GM21526 (cell line): ENCODE data around the gene TAC4.

Source experiments
- ATAC-seq: cut with Tn5 transposase; IDR thresholded peaks from one replicate; pipeline ENCODE4 v1.9.1; 2021; ENCODE audit warnings: moderate library complexity; ENCODE audit not compliant: unreplicated experiment, low FRiP score

The TAC4 gene

GRCh38 chr17:49819651-49820050 is 28.2 kb downstream of the TAC4 start:
- no peak for ATAC-seq

GRCh38 chr17:49819138-49819537 is 28.7 kb downstream of the TAC4 start:
- no peak for ATAC-seq

DNA sequence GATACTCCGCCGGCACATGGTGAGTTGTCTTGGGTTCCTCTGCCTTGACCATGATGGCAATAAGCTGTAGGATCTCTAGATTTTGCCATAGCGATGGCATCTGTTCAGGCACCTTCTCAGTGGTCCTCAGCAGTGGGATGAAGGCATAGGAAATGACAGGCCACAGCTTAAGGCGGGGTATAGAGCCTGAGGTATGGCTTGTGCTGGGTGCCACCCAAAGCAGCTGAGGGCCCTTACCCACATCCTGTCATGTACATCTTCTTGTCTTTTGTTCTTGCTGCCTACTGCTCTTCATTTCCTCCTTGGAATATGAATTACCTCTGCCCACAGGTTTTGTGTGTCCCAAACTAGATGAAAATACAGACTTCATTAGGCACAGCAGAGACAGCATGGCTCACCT is 29.9 kb downstream of the TAC4 start:
- ATAC-seq, result no peak

DNA sequence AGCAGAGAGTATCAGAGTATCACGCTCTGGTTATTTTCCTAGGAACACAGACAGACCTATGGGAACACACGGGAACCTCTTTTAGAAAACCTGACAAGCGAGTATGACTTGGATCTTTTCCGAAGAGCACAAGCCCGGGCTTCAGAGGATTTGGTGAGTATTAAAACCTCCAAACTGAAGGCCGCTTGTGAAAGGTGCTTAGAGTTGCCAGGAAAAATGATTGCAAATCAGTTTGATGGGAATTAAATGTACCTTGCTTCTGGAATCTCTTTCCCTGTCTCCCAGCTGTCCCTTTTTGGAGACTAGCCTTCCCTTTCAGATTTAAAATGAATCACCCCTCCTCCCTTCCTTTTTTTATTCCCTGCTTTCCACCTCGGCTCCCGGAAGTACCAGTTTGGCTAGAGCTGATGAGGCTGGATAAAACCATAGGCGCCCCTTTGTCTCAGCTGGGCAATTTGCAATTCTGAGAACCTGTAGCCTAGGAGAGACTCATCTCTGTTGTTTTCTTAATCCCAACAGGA is 32.0 kb downstream of the TAC4 start:
- ATAC-seq, result no peak

- ATAC-seq, result no peak
These were observed 32.9 kb downstream of the TAC4 start for GRCh38 chr17:49814781-49815529.

DNA sequence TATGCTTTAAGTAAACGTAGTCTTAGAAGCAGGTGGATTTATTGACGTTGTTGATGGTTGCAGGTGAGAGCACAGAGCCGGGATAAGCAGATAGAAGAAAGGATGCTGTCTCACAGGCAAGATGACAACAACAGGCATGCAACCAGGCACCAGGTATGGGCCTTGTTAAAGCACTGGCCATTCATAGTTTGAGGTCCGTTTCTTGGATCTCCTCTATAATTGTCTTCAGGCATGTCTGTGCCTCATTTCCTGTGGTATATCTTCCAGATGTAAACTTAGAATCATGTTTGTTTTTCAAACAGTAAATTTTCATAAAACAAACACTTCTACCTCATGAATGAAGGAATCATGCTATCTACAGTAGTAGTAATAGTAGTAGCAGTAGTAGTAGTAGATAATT is 38.8 kb downstream of the TAC4 start:
- no peak for ATAC-seq

GRCh38 chr17:49798738-49799137 is 49.1 kb downstream of the TAC4 start:
- ATAC-seq, result no peak

- no peak for ATAC-seq
These were observed 49.7 kb downstream of the TAC4 start for GRCh38 chr17:49798182-49798581.

DNA sequence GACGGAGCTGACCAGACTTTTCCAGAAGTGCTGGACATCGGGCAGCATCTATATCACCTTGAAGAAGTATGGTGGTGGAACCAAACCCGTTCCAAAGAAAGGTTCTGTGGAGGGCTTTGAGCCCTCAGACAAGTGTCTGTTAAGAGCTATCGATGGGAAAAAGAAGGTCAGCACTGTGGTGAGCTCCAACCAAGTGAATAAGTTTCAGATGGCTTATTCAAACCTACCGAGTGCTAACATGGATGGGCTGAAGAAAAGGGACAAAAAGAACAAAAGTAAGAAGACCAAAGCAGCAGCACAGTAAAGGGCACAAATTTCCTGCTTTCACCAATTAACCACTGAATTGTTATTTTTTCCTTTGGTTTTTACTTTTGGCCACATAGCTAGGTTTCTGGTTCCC is 52.5 kb downstream of the TAC4 start:
- ATAC-seq, result no peak

DNA sequence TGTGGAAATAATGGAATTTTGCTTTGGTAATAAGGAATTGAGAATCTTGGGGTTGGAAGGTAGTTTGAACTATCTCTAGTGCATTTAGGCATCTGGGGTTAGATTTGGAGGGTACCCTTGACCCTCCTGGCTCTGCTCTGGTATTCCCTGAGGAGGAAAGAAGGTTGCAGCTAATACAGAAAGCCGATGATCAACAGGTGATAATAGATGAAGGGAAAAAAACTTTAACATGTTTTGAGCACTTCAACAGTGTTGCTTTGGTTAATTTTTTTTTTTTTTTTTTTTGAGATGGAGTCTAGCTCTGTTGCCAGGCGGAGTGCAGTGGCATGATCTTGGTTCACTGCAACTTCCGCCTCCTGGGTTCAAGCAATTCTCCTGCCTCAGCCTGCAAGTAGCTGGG is 54.6 kb downstream of the TAC4 start:
- ATAC-seq, result no peak

- no peak for ATAC-seq
These were observed 58.7 kb downstream of the TAC4 start for GRCh38 chr17:49789243-49789578.

DNA sequence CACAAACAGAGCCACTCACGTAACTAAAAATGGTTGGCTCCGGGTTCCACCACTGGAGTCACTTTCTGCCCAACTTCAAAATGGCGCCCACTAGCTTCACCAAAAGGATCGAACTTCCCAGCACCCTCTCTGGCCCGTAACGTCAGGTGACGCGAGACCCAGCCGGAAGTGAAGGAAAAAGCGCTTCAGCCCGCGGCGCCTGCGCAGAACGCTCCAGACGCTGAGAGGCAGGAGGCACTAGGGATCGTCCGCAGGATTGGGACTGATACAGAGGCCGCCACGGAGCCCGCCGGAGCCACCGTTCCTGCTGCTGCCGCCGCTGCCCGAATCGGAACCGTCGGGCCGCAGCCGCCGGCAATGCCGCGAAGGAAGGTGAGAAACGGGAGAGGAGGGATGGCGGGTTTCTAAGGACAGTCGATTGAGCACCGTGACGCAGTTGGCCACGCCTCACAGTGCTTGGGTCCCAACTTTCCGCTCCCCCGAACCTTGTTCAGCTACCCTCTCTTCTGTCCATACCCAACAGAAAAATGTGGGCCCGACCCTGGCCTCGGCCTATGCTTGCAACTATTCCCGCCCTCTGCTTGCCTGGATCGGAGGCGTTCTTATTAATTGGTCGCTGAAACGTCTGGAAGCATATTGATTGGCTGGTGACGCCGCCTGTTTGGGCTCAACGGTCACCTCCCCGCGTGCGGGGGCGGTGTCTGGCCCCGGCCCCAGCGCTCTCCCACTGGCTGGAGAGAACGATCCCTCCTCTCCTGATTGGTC is 59.2 kb downstream of the TAC4 start, which contains the start of gene KAT7:
Gene KAT7 (plus strand): TSS at position 204 of the 765 bp plus-strand sequence. CDS start 154 bp downstream, at position 358.
- peak; percentile 85 for ATAC-seq
